PFSK-1 (cell line): ENCODE measurements around the gene SERPINI1.

Experiments
- POLR2AphosphoS5 ChIP-seq: IDR thresholded peaks from 2 replicates; pipeline ENCODE4 v1.6.1; 2012; ENCODE audit warnings: low read depth, mild to moderate bottlenecking, control low read depth, low read length, moderate library complexity
- TAF1 ChIP-seq: IDR thresholded peaks from 2 replicates; pipeline ENCODE4 v1.6.1; 2012; ENCODE audit warnings: low read length, control low read depth, borderline replicate concordance; ENCODE audit not compliant: insufficient read depth
- TF ChIP-seq, protein P1 (sequence below), 2 experiments: IDR thresholded peaks; 2 replicates each; pipeline versions ENCODE4 v1.6.1 to v1.8.0; 2011 to 2012; ENCODE audit warnings: low read depth in 2 of 2, low read length in 2 of 2, control low read depth in 1 of 2, inconsistent platforms in 1 of 2, mild to moderate bottlenecking in 1 of 2, moderate library complexity in 1 of 2; ENCODE audit not compliant: insufficient read depth in 1 of 2

DNA sequence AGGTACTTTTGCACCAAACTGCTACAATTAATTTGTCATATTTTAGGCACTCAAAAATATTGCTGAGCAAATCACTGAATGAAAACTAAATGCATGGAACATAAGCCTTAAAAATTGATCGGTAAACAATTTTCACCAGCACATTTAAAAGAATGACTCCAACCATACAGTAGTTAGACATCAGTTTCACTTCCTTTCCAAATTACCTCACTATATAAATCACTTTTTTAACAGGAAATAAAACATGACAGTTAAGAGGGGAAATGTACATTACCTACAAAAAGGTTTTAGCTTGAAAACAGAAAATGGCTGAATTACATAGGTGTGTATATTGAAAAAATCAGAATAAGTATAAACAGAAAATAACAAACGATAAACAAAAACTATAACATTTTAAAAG, 108.4 kb downstream of the SERPINI1 start:
- TF ChIP-seq, protein P1, sequence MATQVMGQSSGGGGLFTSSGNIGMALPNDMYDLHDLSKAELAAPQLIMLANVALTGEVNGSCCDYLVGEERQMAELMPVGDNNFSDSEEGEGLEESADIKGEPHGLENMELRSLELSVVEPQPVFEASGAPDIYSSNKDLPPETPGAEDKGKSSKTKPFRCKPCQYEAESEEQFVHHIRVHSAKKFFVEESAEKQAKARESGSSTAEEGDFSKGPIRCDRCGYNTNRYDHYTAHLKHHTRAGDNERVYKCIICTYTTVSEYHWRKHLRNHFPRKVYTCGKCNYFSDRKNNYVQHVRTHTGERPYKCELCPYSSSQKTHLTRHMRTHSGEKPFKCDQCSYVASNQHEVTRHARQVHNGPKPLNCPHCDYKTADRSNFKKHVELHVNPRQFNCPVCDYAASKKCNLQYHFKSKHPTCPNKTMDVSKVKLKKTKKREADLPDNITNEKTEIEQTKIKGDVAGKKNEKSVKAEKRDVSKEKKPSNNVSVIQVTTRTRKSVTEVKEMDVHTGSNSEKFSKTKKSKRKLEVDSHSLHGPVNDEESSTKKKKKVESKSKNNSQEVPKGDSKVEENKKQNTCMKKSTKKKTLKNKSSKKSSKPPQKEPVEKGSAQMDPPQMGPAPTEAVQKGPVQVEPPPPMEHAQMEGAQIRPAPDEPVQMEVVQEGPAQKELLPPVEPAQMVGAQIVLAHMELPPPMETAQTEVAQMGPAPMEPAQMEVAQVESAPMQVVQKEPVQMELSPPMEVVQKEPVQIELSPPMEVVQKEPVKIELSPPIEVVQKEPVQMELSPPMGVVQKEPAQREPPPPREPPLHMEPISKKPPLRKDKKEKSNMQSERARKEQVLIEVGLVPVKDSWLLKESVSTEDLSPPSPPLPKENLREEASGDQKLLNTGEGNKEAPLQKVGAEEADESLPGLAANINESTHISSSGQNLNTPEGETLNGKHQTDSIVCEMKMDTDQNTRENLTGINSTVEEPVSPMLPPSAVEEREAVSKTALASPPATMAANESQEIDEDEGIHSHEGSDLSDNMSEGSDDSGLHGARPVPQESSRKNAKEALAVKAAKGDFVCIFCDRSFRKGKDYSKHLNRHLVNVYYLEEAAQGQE (IDR thresholded peaks at IDR 0.05; ENCODE audit: insufficient read depth in 1 of 2, low read depth in 2 of 2, low read length in 2 of 2), result no peak
- TF ChIP-seq TAF1, result no peak
- TF ChIP-seq POLR2AphosphoS5, result no peak
